Prostate gland (tissue), 2 donors: ENCODE results near the gene RBFOX2.

ENCODE experiments used
- CTCF ChIP-seq, 4 experiments: fragments of 200-600 bp in 2 of 4; fragments of 450-650 bp in 2 of 4; sonication (generic) in 2 of 4; IDR thresholded peaks; 1 replicate in 3 of 4; 2 replicates in 1 of 4; pipeline ENCODE4 v1.5.1; 2016 to 2019; ENCODE audit warnings: antibody characterized with exemption in 4 of 4, mild to moderate bottlenecking in 2 of 4, moderate library complexity in 2 of 4
- POLR2A ChIP-seq: fragments of 450-650 bp; IDR thresholded peaks from one replicate; pipeline ENCODE4 v1.6.1; 2016; ENCODE audit warnings: antibody characterized with exemption, mild to moderate bottlenecking
- POLR2AphosphoS5 ChIP-seq: sonication (generic); formaldehyde crosslinking; IDR thresholded peaks from one replicate; pipeline ENCODE4 v1.6.1; 2017; ENCODE audit warnings: antibody characterized with exemption

GRCh38 chr22:36010882-36011281, 17.7 kb downstream of the RBFOX2 start:
- TF ChIP-seq CTCF (IDR thresholded peaks at IDR 0.05) (no peak), POLR2AphosphoS5 (no peak), POLR2A (no peak)
